ENCODE data around the gene GOLGA6B. TPM values are rescaled to one million over a fixed set of nuclear protein-coding genes. Genes with fewer than 3 reads are reported as not detected.
"Not testable (repeated sequence)": the region's sequence is repeated elsewhere in the genome, so short reads cannot be mapped to it uniquely, and the experiment has no call there.

GOLGA6B gene
- total RNA-seq, 1 donor = not detected

DNA sequence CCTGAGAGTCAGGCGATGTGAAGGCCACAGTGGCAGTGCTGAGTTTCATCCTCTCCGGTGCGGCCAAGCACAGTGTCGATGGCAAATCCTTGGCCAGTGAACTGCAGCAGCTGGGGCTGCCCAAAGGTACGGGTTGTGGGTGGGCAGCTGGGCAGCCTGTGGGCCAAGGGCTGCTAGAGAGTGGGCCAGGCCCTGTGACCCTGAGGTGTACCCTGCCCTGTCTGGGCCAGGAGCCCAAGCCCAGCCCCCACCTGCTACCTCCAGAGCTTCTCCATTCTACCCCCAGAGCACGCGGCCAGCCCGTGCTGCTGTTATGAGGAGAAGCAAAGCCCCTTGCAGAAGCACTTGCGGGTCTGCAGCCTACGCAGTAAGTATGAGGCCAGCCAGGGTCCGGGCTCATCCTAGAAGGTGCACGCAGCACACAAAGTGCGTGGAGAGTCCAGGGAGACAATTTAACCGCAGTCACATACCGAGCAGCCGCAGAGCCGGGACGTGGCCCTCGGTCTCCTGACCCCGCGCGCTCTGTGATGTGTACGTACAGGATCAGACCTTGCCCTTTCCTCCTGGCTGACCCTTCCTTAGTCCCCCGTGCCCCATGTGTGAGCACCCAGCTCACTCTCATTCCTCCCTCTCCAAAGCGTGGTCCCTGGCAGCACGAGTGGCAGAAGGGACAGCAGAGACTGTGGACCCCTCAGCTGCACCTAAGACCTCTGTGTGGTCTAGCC is 14.6 kb upstream of the GOLGA6B start:
- H3K9me3 ChIP-seq (ENCODE audit: low read depth, low read length); H3K4me1 ChIP-seq (ENCODE audit: insufficient read depth, low read length); H3K4me3 ChIP-seq (ENCODE audit: low read length); H3K27me3 ChIP-seq (ENCODE audit: insufficient read depth, low read length): not testable (repeated sequence)

DNA sequence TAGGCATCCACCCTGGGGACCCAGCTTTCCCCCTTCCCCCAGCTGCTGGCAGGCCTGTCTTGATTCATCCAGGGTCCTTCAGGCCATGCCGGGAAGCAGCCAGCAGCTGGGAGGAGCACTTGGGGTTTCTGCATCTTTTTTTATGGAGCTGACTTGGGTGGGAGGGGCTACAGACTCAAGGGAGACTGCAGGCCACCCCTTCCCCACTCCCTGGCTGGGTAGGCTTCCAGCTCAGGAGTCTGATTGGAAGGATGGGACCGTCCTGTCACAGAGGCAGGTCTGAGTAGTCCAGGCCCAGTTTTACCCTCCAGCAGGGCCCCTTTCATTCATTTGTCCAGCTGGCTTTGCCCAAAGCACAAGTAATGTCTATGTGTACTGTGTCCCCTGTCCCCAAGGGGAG is 12.2 kb upstream of the GOLGA6B start:
- not testable (repeated sequence) for H3K4me1 ChIP-seq (ENCODE audit: insufficient read depth, low read length); H3K27me3 ChIP-seq (ENCODE audit: insufficient read depth, low read length); H3K4me3 ChIP-seq (ENCODE audit: low read length); H3K9me3 ChIP-seq (ENCODE audit: low read depth, low read length)

DNA sequence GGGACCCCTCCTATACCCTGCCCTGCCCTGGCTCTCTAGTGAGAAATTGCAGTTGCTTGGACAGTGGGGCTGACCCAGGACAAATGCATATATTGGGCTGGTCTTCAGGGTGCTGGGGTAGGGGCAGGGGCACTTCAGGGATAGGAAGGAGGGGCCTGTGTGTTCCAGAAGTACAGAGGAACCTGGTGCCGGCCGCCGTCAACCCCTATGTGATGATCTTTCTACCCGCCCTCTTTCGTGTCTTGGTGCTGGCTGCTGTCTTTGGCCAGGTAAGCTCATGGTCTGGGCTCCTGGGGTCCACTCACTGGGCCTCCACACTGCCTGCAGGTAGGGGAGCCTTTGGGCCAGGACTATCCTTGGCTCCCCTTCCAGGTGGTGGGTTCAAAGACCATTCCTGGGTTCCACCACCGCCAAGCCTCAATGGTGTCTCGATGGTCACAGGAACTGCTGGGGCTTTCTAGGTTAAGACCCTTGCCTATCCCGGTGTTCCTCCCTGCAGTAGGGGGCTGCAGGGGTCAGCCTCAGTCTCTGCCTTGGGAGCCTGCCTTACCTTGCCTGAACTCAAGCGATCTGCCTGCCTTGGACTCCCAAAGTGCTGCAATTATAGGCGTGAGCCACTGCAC is 5.8 kb upstream of the GOLGA6B start:
- H3K4me1 ChIP-seq (ENCODE audit: insufficient read depth, low read length); H3K27me3 ChIP-seq (ENCODE audit: insufficient read depth, low read length); H3K4me3 ChIP-seq (ENCODE audit: low read length); H3K9me3 ChIP-seq (ENCODE audit: low read depth, low read length): not testable (repeated sequence)

DNA sequence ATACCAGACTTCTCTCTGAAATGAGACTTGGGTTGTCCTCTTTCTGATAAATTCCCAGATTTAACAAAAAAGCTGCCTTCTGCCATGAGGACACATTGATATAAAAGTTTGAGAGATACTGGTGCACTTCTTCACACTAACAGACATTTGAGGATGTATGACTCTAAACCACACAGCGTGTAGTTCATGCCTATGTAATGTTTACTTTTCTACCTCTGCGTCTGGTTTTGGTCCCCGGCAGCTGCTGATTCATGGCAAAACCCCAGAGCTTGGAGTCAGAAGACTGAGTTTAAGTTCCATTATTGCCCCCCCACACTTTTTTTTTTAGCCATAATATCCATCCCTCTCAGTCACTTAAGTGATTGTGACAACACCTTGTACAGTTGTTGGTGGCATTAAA is 1.5 kb downstream of the GOLGA6B start:
- not testable (repeated sequence) for H3K9me3 ChIP-seq (ENCODE audit: low read depth, low read length); H3K27me3 ChIP-seq (ENCODE audit: insufficient read depth, low read length); H3K4me1 ChIP-seq (ENCODE audit: insufficient read depth, low read length); H3K4me3 ChIP-seq (ENCODE audit: low read length)

DNA sequence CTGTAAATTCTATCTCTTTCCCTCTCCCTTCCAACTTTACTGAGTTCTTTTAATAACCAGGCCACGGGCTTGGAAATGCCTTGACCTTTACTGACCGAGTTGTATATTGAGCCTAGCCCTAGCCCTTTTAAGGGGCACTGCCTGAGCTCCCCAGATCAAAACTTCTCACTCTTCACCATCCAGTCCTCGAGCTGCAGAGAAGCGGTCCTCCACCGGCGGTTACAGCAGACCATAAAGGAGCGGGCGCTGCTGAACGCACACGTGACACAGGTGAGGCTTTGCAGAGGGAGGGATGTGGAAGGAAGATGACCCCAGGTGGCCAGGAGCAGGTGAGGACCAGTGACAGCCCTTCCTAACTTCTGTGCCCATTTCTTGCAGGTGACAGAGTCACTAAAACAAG is 6.6 kb downstream of the GOLGA6B start:
- H3K4me1 ChIP-seq (ENCODE audit: insufficient read depth, low read length); H3K9me3 ChIP-seq (ENCODE audit: low read depth, low read length); H3K27me3 ChIP-seq (ENCODE audit: insufficient read depth, low read length); H3K4me3 ChIP-seq (ENCODE audit: low read length): not testable (repeated sequence)

DNA sequence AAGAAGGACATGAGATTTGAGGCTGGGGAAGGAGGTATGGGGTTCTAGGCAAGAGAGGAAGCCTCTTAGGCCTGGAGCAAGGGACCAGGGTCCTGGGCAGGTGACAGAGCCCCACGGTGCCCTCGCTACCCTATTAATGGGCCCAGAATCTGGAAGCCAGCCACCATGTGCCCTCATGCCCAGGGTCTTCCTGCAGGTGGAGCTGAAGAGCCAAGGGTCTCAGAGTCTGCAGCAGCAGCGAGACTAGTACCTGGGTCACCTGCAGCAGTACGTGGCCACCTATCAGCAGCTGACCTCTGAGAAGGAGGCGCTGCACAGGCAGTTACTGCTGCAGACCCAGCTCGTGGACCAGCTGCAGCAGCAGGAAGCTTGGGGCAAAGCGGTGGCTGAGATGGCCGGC is 9.4 kb downstream of the GOLGA6B start:
- not testable (repeated sequence) for H3K4me3 ChIP-seq (ENCODE audit: low read length); H3K27me3 ChIP-seq (ENCODE audit: insufficient read depth, low read length); H3K9me3 ChIP-seq (ENCODE audit: low read depth, low read length); H3K4me1 ChIP-seq (ENCODE audit: insufficient read depth, low read length)

DNA sequence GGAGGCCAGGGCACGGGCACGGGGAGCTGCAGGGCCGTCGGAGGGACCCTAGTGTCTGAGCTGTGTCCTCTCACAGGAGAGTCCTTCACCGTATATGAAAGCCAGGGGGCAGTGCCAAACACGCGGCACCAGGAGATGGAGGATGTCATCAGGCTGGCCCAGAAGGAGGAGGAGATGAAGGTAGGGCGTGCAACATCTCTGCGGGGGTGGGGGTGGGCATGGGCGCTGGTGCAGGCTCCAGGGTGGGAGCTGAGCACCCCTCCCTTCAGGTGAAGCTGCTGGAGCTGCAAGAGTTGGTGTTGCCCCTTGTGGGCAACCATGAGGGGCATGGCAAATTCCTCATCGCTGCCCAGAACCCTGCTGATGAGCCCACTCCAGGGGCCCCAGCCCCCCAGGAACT is 11.2 kb downstream of the GOLGA6B start:
- not testable (repeated sequence) for H3K9me3 ChIP-seq (ENCODE audit: low read depth, low read length); H3K4me1 ChIP-seq (ENCODE audit: insufficient read depth, low read length); H3K27me3 ChIP-seq (ENCODE audit: insufficient read depth, low read length); H3K4me3 ChIP-seq (ENCODE audit: low read length)

DNA sequence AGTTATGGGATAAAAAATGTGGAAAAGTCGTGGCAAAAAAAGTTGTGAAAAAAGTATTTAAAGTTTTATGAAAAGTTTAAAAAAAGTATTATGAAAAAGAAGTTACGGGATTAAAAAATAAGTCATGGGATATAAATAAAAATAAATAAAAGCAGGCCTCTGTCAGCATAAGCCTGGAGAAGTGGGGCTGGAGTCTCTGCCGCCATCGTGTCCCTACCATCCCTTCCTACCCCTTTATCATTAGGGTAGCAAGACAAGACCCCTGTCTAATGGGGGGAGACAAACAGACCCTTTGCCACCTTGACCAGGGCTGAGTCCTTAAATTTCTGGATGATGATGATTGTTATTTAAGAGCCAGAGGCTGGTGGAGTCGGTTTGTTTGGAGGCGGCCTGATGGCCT is 15.3 kb downstream of the GOLGA6B start:
- H3K9me3 ChIP-seq (ENCODE audit: low read depth, low read length); H3K4me1 ChIP-seq (ENCODE audit: insufficient read depth, low read length); H3K4me3 ChIP-seq (ENCODE audit: low read length); H3K27me3 ChIP-seq (ENCODE audit: insufficient read depth, low read length): not testable (repeated sequence)

DNA sequence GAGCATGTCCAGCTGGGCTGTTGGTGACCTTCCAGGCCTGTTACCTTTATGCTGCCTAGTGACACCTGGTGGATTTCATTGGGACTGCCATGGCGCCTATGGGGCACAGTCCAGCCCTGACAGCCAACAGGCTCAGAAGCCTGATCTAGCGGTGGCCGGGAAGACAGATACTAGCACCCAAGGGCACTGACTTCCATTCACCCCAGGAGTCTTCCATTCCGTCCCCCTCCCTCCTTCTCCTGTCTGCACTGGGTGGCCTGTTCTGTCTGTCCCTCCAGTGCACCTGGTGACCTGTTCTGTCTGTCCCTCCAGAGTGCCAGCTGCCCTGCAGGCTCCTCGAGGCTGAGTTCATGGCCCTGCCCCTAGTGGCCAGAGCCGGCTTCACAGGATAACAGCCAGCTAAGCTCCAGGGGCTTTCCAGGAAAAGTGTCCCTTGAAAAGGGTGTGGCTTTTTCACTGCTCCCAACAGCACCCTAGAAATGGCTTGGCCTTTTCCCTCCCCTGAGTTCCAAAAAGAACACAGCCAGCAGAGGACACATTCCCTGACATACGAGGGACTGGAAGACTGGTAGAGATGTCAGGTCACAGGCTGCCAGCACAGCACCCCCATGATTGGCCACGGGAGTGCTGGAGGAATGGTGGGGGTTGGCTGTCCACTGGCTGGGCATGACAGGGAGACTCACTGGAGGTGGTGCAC is 16.3 kb downstream of the GOLGA6B start:
- not testable (repeated sequence) for H3K4me1 ChIP-seq (ENCODE audit: insufficient read depth, low read length); H3K9me3 ChIP-seq (ENCODE audit: low read depth, low read length); H3K4me3 ChIP-seq (ENCODE audit: low read length); H3K27me3 ChIP-seq (ENCODE audit: insufficient read depth, low read length)

DNA sequence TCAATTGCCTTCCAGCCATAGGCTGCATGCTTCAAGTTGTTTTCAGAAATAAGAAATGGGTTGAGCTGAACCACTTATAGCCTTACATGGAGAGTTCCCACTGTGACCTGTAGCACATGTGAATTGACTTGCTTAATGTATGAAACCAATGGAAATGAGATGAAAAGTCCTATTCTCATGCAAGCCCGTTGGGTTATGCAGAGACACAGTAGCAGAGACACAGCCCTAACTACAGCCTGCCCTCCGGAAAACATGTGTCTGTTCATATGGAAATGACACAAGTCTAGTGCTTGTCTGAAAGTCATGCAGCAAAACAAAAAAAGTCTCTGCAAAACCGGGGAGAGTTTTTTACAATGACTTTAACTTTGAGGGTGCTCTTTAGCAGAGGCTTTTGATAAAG is 17.0 kb downstream of the GOLGA6B start:
- Histone ChIP-seq H3K4me3 (ENCODE audit: low read length) (no peak overlapping the region), H3K4me1 (ENCODE audit: insufficient read depth, low read length) (peaks cover 5% of the 10 kb centered on the region), H3K27me3 (ENCODE audit: insufficient read depth, low read length) (peaks cover 8% of the 10 kb centered on the region), H3K9me3 (ENCODE audit: low read depth, low read length) (no peaks in the 10 kb centered on the region)

DNA sequence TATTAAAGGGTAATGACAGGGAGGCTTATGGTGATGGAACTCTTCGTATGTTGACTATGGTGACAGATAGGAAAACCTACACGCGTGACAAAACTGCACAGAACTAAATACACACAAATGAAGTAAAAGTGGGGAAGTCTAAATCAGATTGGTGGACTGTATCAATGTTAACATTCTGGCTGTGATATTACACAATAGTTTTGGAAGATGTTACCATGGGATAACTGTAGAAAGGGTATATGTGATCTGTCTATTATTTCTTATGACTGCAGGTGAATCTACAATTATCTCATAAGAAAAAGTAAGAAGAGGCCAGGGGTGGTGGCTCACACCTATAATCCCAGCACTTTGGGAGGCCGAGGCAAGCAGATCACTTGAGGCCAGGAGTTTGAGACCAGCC is 22.3 kb downstream of the GOLGA6B start:
- Histone ChIP-seq H3K27me3 (ENCODE audit: insufficient read depth, low read length) (peaks cover 12% of the 10 kb centered on the region), H3K4me1 (ENCODE audit: insufficient read depth, low read length) (no peaks in the 10 kb centered on the region), H3K4me3 (ENCODE audit: low read length) (no peak overlapping the region), H3K9me3 (ENCODE audit: low read depth, low read length) (no peaks in the 10 kb centered on the region)

DNA sequence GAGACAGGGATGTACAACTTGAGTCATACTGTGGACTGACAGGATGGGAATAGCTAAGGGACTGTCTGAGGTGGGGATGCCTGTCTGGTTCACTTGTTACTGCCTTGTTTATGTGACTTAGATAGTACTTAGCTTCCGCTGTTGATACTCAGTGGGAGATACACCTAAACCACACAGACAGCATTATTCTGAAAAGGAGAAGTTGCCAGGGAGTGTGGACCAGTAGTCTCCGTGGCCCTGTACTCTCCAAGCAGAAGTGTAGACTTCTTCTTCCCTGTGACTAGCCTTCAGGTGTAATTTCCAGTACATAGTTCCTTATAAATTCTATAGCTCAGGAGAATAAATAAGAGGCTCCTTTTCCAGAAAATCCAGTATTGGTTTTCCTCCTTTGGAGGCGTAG is 26.4 kb downstream of the GOLGA6B start:
- peaks cover 8% of the 10 kb centered on the region for H3K4me1 ChIP-seq (ENCODE audit: insufficient read depth, low read length)
- H3K27me3 ChIP-seq (ENCODE audit: insufficient read depth, low read length) = peaks cover 8% of the 10 kb centered on the region
- no peaks in the 10 kb centered on the region for H3K9me3 ChIP-seq (ENCODE audit: low read depth, low read length)
- H3K4me3 ChIP-seq (ENCODE audit: low read length) = no peak overlapping the region

DNA sequence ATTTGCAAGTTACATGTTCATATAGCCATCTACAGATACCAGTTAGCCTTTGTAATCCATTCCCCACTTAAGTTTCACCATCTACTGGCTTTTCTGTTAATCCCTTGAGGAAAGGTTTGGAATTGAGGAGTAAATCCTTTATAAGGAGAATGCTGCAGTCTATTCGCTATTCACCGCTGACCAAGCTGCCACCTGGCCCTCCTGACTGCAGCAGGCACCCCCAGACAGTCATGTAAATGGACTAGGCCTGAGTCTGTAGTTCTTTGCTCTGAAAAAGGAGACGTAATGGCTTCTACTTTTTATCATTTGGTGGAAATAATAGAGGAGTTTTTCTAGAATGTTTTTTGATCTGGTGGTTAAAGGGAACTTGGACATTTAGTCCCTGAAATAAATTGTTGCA is 28.3 kb downstream of the GOLGA6B start:
- Histone ChIP-seq H3K27me3 (ENCODE audit: insufficient read depth, low read length) (peaks cover 5% of the 10 kb centered on the region), H3K9me3 (ENCODE audit: low read depth, low read length) (no peaks in the 10 kb centered on the region), H3K4me3 (ENCODE audit: low read length) (no peak overlapping the region), H3K4me1 (ENCODE audit: insufficient read depth, low read length) (peaks cover 16% of the 10 kb centered on the region)

DNA sequence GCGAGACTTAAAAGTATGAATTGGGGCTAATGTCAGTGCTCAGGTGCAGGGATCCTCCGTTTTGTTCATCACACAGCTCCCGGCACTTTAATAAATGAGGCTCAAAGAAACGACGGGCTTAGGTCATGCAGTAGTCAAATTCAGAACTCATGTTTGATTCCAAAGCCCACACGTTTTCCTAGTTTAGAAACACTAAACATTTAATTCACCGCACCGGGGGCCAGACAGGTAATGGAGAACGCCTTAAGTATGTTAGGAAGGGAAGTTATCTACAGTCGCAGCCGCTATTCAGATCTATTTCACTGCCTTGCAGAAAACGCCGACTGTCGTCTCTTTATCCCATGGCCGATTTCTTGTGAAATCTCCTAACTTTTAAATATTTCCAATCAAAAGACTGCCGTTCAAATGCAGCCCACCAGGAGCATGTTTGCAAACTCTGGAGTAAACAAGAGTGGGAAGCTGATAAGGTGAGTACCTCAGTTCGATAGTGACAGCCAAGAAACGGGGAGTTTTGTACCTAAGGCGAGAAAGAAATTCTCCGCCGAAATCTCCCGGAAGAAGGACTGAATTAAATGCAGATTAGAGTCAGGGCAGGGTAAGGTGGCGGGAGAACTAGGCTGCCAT is 30.9 kb downstream of the GOLGA6B start:
- H3K9me3 ChIP-seq (ENCODE audit: low read depth, low read length) = no peaks in the 10 kb centered on the region

DNA sequence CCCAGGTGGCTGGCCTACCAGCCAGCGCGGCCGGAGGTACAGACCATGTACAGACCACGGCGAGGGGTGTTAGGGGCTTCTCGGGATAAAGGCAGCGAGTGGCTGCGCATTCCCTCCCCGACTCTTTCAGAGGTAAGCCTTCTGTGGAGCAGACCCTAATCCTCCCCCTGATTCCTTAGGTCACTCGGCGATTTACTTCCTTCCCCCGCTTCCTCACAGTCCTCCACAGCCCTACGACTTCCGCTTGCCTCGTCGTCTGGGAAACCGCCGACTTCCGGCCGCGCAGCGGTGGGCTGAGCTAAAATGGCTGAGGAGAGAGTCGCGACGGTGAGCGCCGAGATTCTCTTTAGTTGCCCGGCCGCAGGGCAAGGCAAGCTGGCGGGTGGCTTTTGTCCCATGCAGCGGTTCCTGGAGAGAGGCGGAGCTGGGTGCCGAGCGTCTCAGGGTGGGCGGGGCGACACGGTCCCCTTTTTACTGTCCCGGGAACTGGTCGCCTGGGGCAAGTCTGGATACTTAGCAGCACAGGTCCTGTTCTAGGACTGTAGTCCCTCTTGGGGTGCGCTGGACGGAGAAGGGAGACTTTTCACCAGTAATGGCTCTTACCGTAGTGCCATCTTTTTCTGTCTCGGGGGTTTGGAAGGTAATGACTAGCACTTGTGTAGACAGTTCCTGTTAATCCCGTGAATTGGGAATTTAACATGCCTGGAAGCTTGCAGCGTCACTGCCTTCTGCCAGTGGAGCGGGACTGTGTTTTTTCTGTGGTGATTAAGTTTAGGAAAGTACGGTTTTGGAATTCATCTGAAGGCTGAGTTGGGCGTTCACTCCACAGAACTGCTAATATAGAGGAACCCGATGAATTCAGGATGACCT is 31.7 kb downstream of the GOLGA6B start, which contains the start of the genes BBS4 and HIGD2B:
Gene BBS4 (plus strand): TSS at position 283 of the 870 bp plus-strand sequence. CDS start 21 bp downstream, at position 304.
Gene HIGD2B (minus strand): TSS at position 258 of the 870 bp plus-strand sequence. CDS start 9,808 bp downstream, outside the sequence.
- peak within 1 kb of the TSS; percentile 74 for H3K4me3 ChIP-seq (ENCODE audit: low read length)
- H3K4me1 ChIP-seq (ENCODE audit: insufficient read depth, low read length) = peaks cover 16% of the 10 kb centered on the region
- H3K9me3 ChIP-seq (ENCODE audit: low read depth, low read length) = no peaks in the 10 kb centered on the region
- no peaks in the 10 kb centered on the region for H3K27me3 ChIP-seq (ENCODE audit: insufficient read depth, low read length)

More for the DNA sequence above, 30.9 kb downstream of the GOLGA6B start:
- peak overlapping the region; percentile 74 for H3K4me3 ChIP-seq (ENCODE audit: low read length)
- H3K27me3 ChIP-seq (ENCODE audit: insufficient read depth, low read length) = no peaks in the 10 kb centered on the region
- peaks cover 16% of the 10 kb centered on the region for H3K4me1 ChIP-seq (ENCODE audit: insufficient read depth, low read length)

Measured in mononuclear cell (primary cell).